NCI-H2081 treated with DMSO at 0.1 percent for 48 hours (cell line): ENCODE data around the gene WDR1.

ENCODE experiments used
- DNase-seq: peaks from one replicate; lab custom pipeline; 2025; lab: John Stamatoyannopoulos, UW

The WDR1 gene

DNA sequence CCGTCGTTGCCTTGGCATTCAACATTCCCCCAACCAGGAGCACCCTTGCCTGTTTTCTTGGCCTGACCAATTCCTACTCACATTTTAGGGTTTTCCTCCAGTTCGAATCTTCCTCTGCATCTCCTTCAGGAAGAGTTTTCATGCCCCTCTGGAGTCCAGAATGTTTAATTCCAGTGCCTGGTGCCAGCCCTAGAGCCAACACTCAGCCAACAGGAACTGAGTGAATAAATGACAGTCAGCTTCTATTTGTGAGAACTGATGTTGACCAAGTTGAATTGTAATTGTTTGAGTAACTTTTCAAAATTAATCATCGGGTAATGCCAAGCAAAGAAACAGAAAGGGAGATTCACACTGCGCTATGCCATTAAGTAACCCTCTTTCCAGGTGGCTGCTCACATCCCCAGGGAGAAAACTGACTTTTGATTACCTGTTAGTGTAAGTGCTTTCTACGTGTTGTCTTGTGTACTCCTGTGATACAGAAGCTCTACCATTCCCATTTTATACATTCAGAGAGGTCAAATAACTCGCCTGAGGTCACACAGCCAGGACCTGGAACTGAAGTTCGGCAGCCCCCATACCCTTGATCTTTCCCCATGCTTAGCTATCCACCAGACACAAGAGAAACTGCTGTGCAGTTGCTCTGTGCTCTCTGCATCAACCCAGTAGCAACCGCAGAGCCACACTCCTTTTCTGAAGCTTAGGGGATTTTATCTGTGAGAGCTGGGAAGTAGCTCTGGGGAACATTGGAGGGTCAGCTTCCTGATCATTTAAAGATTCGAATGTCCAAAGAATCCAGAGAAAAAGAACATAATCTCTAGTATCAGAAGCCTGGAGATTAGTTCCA, 76.3 kb downstream of the WDR1 start:
- no peak for DNase-seq

DNA sequence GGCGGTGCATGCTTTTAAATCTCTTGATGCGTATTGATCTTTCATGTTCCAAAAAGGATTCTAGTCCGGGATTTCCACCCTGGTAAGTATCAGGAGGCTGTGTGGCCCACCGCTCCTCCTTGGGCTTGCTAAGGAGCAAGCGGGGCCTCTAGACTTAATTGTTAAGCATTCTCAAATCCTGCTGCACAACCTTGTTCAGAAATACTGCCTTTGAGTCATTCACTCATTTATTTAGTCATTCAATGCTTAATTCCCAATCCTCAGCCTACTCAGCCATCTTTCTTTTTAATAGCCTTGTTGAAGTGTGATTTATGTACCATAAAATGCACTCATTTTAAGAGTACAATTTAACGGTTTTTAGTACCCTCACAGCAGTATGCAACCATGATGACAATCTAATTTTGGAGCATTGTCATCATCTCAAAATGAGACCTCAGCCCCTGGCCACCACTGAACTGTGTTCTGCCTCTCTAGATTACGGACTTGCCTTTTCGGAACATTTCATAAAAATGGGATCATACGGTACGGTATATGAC, 79.7 kb downstream of the WDR1 start:
- DNase-seq: no peak

- DNase-seq: no peak
These were observed 81.5 kb downstream of the WDR1 start for GRCh38 chr4:10035130-10035529.

DNA sequence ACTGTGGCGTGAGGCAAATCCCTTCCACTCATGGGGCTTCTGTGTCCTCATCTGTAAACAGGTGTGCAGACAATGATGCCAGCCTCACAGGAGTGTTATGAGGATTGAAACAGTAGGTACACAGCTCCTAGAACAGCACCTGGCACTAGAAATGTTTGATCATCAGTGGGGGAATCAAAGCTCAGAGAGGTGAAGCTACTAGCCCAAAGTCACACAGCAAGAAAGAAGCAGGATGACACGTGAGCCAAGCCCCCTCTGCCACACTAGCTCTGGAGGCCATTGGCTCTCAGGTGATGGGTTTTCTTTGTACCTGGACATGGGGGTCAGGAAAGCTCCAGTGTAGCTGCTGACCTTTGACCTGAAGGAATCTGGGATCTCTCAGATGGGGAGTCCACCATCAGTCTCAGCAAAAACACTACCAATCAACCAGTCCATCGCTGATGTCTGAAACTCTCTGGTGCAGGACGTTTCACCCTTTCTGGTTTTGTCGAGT, 81.9 kb downstream of the WDR1 start:
- no peak for DNase-seq

DNA sequence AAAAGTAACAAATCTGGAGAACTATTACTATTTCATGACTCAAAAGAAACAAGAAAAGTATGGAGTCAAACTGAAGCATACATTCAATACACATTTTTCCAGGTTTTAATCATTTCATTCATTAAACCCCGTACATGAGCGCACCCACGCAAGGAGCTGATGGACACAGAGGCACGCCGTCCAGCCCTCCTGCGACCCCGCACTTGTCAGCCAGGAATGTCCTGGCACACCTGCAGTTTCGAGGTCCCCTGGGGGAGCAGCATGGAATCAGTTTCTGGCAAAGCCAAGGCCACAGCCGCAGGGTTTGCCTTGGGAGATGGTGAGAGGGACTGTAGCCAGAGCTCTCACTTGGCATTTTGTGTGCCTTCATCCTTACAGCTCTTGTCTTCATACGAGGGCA, 82.5 kb downstream of the WDR1 start:
- DNase-seq: no peak

- DNase-seq: no peak
These were observed 83.3 kb downstream of the WDR1 start for GRCh38 chr4:10033191-10033881.

DNA sequence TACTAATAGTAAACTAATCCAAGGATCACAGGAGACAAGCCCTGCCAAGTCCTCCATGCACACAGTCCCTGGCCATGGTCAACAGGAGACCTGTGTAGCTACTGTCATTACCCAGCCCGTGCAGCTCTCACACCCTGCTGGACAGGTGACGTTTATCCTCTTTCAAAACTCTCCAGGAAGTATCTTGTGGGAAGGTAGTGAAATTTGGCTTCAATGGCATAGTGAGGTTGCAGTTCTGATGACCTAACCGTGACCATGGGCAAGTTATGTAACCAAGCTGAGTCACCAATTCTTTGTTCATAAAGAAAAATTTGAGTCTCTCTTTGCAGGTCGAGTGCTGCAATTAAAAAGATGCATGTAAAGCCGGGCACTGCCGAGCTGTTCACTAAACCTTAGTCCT, 84.0 kb downstream of the WDR1 start:
- DNase-seq: no peak

DNA sequence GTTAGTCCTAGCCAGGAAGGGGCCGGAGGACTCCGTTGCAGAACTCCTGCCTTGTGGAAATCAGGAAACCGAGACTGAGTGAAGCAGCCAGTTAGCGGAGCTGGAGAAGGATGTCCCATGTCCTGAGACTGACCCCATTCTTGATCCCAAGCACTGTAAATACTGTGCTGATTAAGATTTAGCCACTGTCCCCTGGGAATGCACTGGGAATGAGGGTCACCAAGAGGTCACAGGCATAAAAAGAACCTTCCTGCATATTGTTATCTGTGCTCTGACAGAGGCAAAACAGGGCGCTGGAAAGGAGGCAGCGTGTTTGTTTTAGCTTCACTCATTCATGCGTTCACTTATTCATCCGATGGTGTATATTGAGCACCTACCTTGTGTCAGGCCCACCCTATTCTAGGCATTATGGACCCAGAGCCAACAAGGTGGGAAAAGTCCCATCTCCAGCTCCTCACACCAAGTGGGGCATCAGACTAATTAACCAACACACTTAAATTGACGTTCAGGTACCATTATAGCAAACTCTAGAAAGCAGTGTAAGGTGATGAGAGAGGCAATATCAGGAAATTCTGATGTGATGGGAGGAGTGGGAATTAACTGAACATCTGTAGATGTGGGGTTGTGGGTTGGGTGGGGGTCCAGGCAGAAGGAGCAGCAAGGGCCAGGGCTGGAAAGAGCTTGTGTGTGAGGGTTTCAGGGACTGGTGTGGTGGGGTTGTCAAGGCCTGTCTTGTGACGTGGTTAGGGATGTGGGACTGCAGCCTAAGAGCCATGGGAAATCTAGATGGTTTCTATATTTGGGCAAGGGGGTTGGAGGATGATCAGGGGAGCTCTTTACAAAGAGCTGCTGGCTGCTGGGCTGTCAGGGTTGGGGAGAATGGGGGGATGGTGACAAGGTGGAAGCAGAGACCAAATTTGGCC, 84.7 kb downstream of the WDR1 start:
- DNase-seq: no peak

- DNase-seq: no peak
These were observed 85.5 kb downstream of the WDR1 start for GRCh38 chr4:10030972-10031667.

- no peak for DNase-seq
These were observed 87.2 kb downstream of the WDR1 start for GRCh38 chr4:10029403-10029802.

- DNase-seq: no peak
These were observed 87.7 kb downstream of the WDR1 start for GRCh38 chr4:10028910-10029309.

DNA sequence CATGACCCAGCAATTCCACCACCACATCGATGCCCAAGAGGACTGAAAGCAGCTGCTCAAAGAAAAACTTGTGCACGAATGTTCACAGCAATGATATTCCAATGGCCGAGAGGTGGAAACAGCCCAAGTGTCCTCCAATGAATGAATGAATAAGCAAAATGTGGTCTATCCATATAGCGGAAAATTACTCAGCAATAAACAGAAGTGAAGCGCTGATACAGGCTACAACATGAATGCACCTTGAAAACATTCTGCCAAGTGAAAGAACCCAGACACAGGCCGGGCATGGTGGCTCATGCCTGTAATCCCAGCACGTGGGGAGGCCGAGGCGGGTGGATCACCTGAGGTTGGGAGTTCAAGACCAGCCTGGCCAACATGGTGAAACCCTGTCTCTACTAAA, 90.1 kb downstream of the WDR1 start:
- no peak for DNase-seq

GRCh38 chr4:10025230-10025806, 91.3 kb downstream of the WDR1 start:
- no peak for DNase-seq
